ENCODE measurements around the gene CLMP. TPM values are rescaled to one million over a fixed set of nuclear protein-coding genes. Genes with fewer than 3 reads are reported as not detected.

CLMP gene
- total RNA-seq, 2 donors from 2014 or later, result 3.3 to 13.2 TPM

DNA sequence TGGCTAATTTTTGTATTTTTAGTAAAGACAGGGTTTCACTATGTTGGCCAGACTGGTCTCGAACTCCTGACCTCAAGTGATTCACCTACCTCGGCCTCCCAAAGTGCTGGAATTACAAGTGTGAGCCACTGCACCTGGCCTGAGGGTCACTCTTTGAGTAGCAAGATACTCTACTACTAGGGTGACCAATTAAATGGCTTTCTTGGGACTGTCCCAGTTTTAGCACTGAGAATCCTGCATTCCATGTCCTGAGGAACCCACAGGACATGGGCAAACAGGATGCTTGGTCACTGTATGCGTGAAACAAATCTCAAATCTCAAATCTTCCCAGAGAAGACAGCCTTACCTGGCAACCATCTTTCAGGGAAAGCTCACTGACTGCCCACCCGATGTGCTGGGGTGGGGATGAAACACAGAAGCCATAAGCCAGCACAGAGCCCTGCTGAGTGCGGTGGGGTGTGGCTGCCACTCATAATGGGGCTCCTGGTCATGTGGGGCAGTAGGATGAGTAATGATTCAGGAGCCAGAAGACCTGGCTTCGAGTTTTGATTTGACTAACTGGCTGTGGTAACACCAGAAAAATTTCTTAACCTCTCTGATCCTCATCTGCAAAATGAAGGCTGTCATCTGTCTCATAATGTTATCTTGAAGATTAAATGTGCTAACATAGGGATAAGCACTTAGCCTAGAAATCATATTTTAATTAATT lies 11.5 kb downstream of the CLMP start:
- Histone ChIP-seq H3K9me3 (no peaks in the 10 kb centered on the region), H3K27ac (no peak overlapping the region), H3K36me3 (no peaks in the 10 kb centered on the region), H3K27me3 (no peaks in the 10 kb centered on the region), H3K4me1 (no peaks in the 10 kb centered on the region), H3K4me3 (no peak overlapping the region), H3K9ac (ENCODE audit: low read depth in 2 of 2, low read length in 2 of 2) (no peak overlapping the region)
- no peak for DNase-seq
- TF ChIP-seq, protein P1, sequence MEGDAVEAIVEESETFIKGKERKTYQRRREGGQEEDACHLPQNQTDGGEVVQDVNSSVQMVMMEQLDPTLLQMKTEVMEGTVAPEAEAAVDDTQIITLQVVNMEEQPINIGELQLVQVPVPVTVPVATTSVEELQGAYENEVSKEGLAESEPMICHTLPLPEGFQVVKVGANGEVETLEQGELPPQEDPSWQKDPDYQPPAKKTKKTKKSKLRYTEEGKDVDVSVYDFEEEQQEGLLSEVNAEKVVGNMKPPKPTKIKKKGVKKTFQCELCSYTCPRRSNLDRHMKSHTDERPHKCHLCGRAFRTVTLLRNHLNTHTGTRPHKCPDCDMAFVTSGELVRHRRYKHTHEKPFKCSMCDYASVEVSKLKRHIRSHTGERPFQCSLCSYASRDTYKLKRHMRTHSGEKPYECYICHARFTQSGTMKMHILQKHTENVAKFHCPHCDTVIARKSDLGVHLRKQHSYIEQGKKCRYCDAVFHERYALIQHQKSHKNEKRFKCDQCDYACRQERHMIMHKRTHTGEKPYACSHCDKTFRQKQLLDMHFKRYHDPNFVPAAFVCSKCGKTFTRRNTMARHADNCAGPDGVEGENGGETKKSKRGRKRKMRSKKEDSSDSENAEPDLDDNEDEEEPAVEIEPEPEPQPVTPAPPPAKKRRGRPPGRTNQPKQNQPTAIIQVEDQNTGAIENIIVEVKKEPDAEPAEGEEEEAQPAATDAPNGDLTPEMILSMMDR (IDR thresholded peaks at IDR 0.05), result no peak
- intact Hi-C loops (cut with DNase I), result no loop called here

DNA sequence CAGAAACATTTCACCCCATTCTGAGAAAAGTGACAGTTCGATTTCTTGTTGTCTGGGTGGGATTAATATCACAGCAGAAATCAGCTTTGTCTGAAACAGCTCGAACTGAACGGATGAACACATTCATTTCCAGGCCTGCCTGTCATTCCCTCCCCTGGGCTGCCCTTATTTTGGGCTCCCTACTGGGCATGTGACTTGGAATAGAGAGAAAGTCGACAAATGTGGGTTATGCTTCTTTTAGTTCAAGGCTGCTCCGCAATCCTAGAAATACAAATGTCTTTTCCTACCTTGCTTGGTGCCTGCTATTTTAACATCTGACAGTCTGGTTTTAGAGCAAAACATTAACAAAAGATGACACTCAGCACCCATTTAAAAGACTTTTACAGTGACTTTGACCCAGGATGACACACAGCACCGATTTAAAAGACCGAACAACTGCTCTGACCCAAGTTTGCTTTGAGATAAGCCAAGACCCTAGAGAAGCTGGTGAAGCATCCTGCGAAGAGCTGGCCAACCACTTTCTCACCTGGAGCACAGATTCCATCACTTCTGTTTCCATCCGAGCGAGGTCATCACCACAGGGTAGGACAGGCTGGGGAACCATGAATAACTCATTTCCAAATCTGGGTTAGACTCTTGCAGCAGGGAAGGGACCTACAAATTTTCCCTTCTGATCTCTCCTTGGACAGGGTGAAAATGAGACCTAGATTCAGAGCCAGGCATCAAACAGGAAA lies 13.1 kb downstream of the CLMP start:
- H3K27ac ChIP-seq, result no peak overlapping the region
- TF ChIP-seq, protein P1 (IDR thresholded peaks at IDR 0.05), result no peak
- H3K4me1 ChIP-seq, result no peaks in the 10 kb centered on the region

DNA sequence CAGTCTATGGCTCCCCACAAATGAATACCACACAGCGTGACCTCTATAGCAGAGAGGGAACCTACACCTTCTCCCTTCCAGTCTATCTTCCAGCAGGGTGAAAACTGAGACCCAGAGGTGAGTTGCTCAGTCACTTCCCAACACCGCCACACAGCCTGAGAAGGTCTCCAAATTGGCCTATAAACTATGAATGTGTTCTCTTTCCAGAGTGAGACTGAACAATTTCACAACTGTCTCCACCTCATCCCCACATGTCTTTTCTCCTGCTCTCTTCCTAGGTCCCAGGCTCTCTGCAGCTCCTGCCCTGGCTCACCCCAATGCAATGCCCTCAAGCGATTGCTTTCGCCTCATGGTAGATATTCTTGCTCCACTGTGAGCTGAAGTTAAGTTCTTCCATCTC lies 14.0 kb downstream of the CLMP start:
- no peaks in the 10 kb centered on the region for H3K27me3 ChIP-seq
- no peak overlapping the region for H3K4me3 ChIP-seq
- no peak overlapping the region for H3K27ac ChIP-seq
- intact Hi-C loops (cut with DNase I), result no loop called here
- no peaks in the 10 kb centered on the region for H3K9me3 ChIP-seq
- H3K9ac ChIP-seq (ENCODE audit: low read depth in 2 of 2, low read length in 2 of 2), result no peak overlapping the region
- no peak for DNase-seq
- TF ChIP-seq, protein P1 (IDR thresholded peaks at IDR 0.05), result no peak
- H3K36me3 ChIP-seq, result no peaks in the 10 kb centered on the region
- no peaks in the 10 kb centered on the region for H3K4me1 ChIP-seq

More for the DNA sequence above, 13.1 kb downstream of the CLMP start:
- no peaks in the 10 kb centered on the region for H3K9me3 ChIP-seq
- intact Hi-C loops (cut with DNase I), result no loop called here
- no peaks in the 10 kb centered on the region for H3K36me3 ChIP-seq
- no peak overlapping the region for H3K4me3 ChIP-seq
- no peak for DNase-seq
- no peak overlapping the region for H3K9ac ChIP-seq (ENCODE audit: low read depth in 2 of 2, low read length in 2 of 2)
- no peaks in the 10 kb centered on the region for H3K27me3 ChIP-seq

DNA sequence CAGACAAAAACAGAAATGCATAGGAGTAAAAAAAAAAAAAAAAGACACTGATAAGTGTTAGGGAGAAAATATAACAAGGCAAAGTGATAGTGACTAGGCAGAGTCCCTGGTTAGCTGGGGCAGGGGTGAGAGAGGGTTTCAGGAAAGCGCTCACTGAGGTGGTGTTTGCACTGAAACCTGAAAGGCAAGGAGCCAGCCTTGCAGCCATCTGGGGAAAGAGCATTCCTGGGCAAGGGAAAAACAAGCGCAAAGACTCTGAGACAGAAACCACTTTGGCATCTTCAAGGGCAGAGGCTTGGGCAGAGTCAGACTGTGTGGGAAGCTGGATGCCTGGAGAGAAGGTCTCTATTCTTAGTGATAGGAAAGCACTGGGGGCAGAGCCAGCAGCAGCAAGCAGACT lies 14.5 kb downstream of the CLMP start:
- intact Hi-C loops (cut with DNase I), result no loop called here
- DNase-seq, result no peak
- H3K9ac ChIP-seq (ENCODE audit: low read depth in 2 of 2, low read length in 2 of 2), result no peak overlapping the region
- H3K4me3 ChIP-seq, result no peak overlapping the region
- no peaks in the 10 kb centered on the region for H3K36me3 ChIP-seq
- no peaks in the 10 kb centered on the region for H3K27me3 ChIP-seq
- no peak overlapping the region for H3K27ac ChIP-seq
- TF ChIP-seq, protein P1 (IDR thresholded peaks at IDR 0.05), result no peak
- no peaks in the 10 kb centered on the region for H3K9me3 ChIP-seq
- no peaks in the 10 kb centered on the region for H3K4me1 ChIP-seq

DNA sequence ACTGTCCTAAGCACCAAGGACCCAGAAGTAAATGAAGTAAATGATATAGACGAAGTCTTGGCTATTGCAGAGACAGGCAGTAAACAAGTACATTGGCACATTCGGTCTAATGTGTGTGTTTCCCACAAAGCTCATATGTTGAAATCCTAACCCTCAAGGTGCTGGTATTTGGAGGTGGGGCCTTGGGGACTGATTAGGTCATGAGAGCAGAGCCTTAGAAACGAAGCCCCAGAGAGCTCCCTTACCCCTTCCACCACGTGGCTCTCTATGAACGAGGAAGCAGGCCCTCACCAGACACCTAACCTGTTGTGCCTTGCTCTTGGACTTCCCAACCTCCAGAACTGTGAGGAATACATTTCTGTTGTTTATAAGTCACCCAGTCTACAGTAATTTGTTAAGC lies 14.9 kb downstream of the CLMP start:
- Histone ChIP-seq H3K27me3 (no peaks in the 10 kb centered on the region), H3K9me3 (no peaks in the 10 kb centered on the region), H3K27ac (no peak overlapping the region), H3K9ac (ENCODE audit: low read depth in 2 of 2, low read length in 2 of 2) (no peak overlapping the region), H3K36me3 (no peaks in the 10 kb centered on the region), H3K4me3 (no peak overlapping the region), H3K4me1 (no peaks in the 10 kb centered on the region)
- intact Hi-C loops (cut with DNase I), result no loop called here
- TF ChIP-seq, protein P1 (IDR thresholded peaks at IDR 0.05), result no peak
- DNase-seq, result no peak

All from colonic mucosa (tissue), 4 donors.